NCI-H510A treated with DMSO at 0.1 percent for 48 hours (cell line): ENCODE data around the gene DHX15.

Experiments used
- DNase-seq: peaks from one replicate; lab custom pipeline; 2025; lab: John Stamatoyannopoulos, UW

Gene DHX15

GRCh38 chr4:24582235-24582832 lies 2.0 kb downstream of the DHX15 start:
- DNase-seq, result no peak

- DNase-seq, result no peak
Measured at GRCh38 chr4:24578364-24578763, 6.0 kb downstream of the DHX15 start.

DNA sequence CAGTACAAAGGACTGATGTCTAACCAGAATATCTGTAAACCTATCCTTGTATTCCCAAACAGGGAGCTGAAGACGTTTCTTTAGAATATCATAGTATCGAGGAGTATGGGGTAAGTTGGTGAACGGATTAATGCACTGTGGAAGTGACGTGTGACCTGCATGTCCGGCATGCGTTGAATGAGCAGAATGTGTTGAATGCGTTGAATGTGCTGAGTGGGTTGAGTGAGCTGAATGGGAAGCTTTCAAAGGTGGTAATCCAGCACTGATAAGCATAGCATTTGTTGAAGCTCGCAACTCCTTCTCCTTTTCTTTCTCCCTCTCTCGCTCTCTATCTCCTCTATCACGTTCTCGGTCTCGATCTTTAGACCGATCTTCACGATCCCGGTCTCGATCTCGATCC lies 8.1 kb downstream of the DHX15 start:
- DNase-seq, result no peak

DNA sequence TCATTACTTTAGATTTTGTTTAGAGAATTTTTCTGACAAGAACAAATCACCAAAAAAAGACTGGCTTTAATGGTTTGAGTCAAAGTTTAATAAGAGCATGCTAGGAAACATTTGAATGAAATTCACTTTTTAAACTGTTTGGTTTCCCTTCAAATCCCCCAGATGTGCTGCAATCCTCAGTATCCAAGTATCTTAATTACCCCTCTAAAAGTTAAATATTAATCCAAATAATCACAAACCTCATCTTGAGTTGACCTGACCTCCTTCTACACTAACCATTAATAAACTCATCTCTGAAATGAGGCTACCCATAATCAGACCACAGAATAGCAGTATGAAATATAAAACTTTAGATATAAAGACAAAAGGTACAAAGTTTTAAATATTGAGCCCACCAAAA lies 10.1 kb downstream of the DHX15 start:
- no peak for DNase-seq

DNA sequence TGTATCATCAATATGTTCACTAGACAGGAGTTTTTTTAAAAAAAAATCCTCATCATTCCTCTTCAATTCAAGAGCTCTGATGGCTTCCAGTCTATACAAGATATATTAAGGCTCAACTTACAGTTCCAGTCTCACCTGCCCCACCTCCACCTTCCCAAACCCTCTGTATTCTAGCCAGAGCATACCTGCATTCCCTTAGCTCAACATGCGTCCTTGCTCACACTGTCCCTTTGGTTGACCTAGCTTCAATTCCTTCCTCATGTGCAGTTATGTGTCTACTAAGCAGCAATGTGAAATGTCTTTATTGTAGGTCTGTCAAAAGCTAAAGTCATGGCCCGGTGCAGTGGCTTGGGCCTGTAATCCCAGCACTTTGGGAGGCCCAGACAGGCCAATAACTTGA lies 10.8 kb downstream of the DHX15 start:
- DNase-seq, result no peak

DNA sequence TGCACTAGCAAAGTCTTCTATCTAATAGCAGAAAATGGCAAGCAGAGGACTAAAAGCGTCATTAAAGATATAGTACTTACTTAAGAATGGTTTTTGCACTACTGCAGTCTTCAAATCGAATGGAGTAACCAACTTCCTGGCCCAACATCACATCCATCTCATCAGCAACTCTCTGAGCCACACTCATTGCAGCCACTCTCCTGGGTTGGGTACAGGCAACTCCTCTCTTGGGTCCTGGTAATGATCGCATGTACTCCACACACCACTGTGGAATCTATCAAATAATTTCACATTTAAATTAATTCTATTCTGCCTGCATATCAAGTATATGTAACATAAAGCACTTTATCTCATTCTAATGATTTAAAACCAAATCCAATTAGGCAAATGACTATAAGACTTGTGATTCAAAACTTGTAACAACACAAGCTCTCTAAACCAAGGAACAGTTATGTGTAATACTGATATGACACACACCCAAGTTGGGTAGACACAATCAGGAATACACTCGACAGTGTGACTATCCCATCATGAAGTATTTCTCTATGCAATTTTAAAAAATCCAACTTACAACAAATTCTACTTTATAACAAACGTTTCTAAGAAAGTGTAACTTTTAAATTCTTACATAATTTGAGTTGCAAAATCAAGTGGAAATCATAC lies 13.6 kb downstream of the DHX15 start:
- DNase-seq, result no peak

- no peak for DNase-seq
Measured at GRCh38 chr4:24570172-24570571, 14.2 kb downstream of the DHX15 start.

DNA sequence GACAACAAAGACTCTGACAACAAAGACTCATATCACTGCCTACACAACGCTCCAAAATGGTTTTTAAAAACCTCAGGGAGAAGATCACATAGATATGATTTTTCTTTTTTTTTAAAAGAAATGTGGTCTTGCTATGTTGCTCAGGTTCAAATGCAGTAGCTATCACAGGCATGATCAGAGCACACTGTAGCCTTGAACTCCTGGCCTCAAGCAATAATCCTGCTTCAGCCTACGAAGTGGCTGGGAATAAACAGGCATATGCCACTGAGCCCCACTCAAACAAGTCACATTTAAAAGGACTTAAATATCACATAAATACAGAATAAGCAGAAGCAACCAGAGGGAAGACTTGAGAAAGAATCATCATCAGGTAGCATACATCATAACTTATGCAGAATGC lies 14.7 kb downstream of the DHX15 start:
- DNase-seq, result no peak

DNA sequence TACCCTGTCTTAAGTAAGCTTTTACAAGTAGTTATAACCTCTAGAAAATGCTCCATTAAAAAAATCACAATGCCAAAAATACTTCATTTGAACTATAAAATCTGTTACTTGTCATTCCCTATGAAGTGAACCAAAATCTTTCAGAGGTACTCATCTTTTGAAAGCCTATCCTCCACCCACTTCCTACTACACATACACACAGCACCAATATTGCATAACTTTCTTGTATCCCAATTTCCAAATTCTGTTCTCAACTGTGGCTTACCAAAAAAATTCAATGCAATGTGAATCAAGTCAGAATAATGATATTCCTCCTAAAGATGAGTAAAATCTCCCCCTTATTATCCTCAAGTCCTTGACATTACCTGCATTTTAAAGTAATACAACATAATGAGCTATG lies 15.9 kb downstream of the DHX15 start:
- no peak for DNase-seq

- DNase-seq, result no peak
Measured at GRCh38 chr4:24565054-24565453, 19.3 kb downstream of the DHX15 start.

DNA sequence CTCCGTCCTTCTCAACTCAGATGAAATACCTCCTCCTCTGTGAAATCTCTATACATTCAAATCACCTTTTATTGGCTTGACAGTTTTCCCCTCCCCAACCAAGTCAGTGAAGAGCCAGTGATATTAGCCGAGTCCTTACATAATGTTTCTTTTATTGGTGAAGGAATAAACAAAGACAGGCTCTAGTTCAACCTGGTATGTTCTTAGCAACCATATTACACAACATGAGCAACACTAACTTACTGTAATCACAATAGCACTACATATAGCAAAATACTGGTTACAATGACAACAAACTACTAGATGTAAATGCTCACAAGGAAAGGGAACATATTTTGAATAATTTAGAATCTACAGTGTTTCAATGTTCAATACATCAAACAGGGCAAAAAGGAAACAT lies 19.9 kb downstream of the DHX15 start:
- DNase-seq, result no peak

DNA sequence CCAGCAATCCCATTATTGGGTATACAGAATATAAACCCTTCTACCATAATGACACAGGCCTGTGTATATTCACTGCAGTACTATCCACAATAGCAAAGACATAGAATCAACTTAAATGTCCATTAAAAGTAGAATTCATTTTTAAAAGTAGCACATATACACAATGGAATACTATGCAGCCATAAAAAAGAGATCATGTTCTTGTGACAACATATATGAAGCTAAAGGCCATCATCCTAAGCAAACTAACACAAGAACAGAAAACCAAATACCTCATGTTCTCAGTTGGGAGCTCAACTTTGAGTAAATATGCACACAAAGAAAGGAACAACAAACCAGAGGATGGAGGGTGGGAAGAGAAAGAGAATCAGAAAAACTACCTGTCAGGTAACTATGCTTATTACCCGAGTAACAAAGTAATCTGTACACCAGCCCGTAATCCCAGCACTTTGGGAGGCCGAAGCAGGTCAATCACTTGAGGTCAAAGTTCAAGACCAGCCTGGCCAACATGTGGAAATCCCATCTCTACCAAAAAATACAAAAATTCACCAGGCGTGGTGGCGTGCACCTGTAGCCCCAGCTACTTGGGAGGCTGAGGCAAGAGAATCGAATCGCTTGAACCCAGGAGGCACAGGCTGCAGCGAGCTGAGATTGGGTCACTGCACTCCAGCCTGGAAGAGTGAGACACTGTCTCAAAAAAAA lies 22.8 kb downstream of the DHX15 start:
- no peak for DNase-seq

DNA sequence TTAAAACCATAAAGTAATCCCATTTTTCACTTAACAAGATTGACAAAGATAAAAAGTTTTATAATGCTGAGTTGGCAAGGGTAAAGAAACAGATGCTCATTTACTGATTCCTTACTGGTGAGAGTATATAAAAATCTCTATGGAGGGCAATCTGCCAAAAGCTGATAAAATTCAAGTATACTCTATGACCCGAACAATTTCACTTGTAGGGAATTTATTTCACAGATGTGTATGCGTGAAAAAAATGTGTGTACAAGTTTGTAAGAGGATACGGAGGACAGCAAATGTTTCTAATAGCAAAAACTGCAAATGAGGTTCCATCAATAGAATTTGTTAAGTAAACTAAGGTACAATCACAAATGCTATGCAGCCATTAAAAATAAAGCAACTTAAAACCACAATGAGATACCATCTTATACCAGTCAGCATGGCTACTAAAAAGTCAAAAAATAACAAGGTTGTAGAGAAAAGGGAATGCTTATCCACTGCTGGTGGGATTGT lies 23.4 kb downstream of the DHX15 start:
- DNase-seq, result no peak

GRCh38 chr4:24559889-24560288 lies 24.5 kb downstream of the DHX15 start:
- no peak for DNase-seq

GRCh38 chr4:24559032-24559821 lies 25.1 kb downstream of the DHX15 start:
- DNase-seq, result no peak

GRCh38 chr4:24557026-24558025 lies 27.0 kb downstream of the DHX15 start:
- no peak for DNase-seq

DNA sequence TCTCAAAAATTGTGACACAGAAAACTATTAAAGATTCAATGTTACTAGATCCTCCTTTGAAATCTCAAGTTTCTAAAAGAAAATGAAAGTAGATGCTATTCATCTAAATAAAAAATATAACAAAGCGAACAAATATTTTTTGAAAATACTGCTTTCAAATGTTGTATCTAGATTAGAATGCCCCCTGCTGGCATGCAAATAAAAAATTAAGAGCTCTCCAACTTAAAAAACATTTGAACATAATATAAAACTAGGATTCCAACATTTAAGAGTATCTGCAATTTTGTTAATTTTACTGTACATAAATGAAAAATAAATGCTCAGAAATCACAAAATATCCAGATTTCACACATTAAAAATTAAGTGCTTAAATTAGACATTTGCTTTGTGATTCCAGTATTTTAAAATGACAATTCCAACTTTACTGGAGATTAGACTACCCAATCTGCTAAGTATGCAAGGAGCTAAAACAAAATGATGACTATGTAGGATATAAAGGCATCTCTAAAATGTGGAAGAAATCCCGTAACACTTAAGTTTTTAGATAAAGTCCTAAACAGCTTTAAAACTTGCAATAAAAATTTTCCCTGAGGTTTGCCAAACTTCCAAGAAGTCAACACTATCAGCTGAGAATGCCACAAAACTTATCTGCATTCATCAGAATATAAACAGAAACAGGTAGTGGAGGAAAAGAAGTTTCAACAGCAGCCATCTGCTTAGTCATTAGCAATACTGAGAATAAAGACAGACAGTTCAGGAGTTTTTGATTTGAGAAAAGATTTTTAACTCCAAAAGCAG lies 32.7 kb downstream of the DHX15 start:
- no peak for DNase-seq

DNA sequence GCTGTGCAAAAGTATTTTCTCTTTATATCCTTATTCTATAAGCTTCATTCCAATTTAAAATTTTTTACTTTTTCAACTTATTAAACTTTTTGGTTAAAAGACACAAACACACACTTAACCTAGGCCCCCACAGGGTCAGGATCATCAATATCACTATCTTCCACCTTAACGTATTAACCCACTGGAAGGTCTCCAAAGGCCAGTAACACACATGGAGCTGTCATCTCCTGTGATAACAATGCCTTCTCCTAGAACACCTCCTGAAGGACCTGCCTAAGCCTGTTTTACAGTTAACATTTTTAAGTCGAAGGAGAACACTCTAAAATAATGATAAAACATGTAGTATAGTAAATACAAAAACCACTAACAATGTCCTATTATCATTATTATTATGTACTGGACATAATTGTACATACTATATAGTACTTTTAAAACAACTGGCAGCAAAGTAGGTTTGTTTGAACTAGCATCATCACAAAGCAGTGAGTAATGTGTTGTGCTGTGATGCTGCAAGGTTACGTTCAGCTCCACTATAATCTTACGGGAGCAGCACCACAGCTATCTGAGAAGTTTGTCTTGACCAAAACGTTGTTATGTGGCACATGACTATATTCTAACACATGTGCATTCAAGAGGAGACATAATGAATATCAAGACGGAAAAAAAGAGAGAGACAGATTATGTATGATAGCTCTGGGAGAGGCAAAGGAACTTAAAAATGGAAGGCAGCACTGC lies 33.7 kb downstream of the DHX15 start:
- DNase-seq, result no peak

DNA sequence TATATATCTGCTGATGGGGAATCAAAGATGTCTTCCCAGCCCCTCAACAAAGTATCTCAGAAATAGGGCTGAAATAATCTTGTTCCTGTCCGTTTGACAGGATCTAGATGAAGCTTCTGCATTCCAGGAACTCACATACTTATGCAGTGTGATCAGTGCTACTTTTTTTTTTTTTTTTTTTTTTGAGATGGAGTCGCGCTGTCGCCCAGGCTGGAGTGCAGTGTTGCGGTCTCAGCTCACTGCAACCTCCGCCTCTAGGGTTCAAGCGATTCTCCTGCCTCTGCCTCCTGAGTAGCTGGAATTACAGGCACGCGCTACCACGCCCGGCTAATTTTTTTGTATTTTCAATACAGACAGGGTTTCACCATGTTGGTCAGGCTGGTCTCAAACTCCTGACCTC lies 36.4 kb downstream of the DHX15 start:
- no peak for DNase-seq
